Measurements from ENCODE around the gene PRKAR2B.
A peak's percentile ranks its signal among the peaks of the same experiment; 100 is the strongest.
"Not testable (repeated sequence)": the region's sequence is repeated elsewhere in the genome, so short reads cannot be mapped to it uniquely, and the experiment has no call there.

Gene PRKAR2B

DNA sequence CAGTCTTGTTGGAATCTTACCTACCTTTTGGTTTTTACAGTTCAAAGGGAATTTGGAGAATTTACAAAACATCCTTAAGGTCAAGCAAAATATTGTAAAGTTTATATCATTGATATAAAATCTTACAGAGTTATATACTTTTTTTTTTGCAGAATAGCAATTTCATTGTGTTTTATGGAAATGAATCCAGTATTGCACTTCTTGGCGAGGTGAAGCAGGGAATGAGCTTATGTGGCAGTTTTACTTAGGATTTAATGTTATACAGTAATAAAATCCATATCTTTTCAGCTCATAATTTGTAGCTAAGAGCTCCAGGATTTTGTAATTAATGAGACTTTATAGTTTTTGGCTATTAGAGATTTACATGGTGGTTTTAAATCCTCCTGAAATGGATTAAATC lies 5.0 kb downstream of the PRKAR2B start:
- DNase-seq = no peak

DNA sequence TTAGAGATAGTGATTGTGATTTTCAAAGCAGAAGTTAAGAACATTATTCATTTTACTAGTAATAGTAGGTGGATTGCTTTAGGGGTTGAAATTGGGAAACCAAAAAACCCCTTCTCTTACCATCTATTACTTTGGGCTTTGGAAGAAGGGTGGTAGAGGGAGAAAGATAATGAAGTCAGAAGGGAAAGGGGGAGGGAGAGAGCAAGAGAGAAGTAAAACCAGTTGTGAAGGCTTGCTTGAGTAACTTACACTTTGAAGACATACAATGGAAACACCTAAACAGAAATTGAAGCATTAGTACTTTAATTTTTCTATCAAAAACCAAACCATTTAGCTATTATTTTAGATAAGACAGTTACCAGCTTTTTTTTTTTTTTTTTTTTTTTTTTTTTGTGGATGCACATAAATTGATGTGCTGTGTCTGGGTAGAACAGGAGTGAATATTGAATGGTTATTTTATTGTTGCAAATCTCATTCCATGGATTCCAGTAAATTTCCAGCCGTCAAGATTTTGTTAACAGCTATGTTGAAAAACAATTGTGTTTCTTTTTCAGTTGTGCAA lies 5.5 kb downstream of the PRKAR2B start:
- DNase-seq = no peak

DNA sequence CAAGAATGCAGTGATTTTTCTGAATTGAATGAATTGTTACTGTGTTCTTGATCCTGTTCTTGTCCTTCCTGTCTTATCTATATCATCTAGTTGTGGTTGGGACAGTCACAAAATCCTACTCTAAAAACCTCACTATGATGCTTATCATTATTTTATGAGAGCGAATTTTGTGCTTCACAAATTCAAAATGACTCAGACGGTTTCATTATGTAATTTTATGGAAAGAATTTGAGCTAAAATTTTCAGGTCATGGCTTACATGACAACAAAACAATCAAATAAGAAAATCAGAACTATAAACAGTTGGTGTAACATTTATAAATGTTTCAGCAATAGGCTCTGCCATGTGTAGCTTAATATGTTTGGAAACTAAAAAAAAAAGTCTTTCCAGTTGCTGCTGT lies 6.9 kb downstream of the PRKAR2B start:
- DNase-seq = no peak

DNA sequence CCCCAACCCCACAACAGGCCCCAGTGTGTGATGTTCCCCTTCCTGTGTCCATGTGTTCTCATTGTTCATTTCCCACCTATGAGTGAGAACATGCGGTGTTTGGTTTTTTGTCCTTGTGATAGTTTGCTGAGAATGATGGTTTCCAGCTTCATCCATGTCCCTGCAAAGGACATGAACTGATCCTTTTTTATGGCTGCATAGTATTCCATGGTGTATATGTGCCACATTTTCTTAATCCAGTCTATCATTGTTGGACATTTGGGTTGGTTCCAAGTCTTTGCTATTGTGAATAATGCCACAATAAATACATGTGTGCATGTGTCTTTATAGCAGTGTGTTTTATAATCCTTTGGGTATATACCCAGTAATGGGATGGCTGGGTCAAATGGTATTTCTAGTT lies 10.5 kb downstream of the PRKAR2B start:
- not testable (repeated sequence) for DNase-seq

DNA sequence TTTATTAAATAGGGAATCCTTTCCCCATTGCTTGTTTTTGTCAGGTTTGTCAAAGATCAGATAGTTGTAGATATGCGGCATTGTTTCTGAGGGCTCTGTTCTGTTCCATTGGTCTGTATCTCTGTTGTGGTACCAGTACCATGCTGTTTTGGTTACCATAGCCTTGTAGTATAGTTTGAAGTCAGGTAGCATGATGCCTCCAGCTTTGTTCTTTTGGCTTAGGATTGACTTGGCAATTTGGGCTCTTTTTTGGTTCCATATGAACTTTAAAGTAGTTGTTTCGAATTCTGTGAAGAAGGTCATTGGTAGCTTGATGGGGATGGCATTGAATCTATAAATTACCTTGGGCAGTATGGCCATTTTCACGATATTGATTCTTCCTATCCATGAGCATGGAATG lies 11.6 kb downstream of the PRKAR2B start:
- not testable (repeated sequence) for DNase-seq

DNA sequence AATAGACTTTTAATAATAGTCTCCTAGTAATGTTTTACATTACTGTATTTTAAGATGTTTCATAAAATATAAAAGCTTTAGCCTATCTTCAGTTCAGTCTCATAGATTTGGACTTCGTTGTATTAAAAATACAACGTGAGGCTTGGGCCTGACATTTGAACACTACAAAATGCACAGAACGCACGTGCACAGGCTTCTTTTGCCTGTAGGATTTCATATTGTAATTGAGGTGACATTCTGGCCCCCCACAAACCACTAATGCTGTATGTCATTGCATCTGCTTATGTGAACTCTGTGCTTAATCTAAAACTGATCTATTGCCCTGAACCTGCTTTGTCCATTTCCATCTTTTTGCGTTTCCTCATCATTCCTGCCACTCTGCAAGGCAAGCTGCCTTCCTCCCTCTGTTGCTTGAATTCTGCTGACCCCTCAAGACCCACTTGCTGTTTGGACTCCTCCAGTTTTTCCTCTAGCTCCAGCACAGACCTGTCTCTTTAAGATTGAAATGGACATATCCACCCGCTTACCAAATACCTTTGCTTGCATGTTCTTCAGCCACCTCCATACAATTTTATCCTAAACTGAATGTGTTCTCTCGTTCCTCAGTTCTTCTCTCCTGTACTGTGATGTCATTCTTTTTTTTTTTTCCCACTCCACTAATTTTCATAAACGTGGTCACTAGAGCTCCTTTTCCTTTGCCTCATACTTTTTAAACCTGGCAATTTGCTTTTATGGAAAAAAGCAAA lies 12.4 kb downstream of the PRKAR2B start:
- DNase-seq = no peak

GRCh38 chr7:107057474-107057833 lies 12.9 kb downstream of the PRKAR2B start:
- DNase-seq = no peak

GRCh38 chr7:107059468-107059867 lies 15.0 kb downstream of the PRKAR2B start:
- DNase-seq = no peak

DNA sequence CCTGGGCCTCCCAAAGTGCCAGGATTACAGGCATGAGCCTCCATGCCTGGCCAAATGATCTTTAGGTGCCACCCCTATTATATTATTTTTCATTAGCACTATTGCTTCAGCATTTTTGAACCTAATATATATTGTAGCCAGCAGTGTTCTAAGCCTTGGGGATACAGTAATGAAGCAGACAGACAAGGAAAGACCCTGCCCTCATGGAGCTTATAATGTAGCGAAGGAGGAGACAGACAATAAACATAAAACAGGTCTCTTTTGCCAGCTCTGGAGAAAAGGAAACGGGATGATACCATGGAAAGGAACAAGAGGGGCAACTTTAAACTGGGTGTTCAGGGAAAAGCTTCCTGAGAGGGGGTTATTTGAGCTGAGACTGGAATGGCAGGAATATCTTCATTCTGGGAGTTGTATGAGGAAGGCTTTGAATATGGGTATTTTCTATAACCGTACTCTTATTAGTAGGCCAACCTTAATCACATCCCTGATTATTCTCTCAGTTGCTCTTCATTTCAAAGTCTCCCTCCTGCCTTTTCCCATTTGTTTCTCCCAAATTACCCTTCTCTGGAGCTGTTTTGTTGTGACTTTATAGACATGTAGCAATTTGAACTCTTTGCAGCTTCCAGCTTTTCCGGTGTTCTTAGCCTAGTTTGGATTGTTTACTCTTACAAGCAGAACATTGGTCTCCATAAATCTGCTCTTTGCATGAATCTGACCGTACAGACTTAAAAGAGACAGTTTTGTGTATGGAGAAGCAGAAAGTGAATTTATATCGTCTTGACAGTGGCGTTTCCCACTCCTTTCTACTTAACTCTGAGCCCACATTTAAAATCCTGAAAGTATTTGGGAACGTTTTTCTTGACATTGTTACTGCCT lies 19.0 kb downstream of the PRKAR2B start:
- no peak for DNase-seq

DNA sequence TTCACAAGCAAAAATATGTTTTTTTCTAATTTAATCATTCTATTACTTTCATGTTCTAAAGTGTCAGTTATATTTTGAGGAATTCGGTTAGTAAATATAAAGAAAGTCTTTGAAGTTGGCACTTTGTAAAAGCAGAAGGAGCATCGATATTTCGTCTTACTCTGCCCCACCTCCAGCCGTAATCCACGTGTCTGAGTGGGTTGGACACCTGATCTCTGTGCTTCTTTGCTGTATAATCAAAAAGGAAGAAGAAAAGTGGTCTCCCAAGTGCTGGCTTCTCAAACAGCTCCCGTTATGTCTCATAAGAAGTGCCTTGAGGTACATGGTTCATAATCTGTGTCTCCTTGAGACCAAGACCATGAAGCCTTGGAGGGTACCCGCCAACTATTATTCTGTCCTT lies 19.8 kb downstream of the PRKAR2B start:
- no peak for DNase-seq

DNA sequence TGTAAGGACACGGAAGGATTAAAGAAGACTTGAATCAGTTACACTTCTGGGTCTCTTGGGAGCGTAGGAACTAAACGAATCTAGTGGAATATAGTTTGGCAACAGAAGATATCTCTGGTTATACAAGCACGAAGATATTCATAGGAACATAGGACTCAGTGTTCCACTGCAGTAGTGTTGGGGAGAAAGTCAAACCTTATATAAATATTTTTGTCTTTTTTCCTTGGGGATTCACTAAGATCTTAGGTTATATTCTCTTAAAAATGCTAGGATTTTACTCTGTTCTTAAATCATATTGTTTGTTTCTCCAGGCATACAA lies 21.4 kb downstream of the PRKAR2B start:
- no peak for DNase-seq

- no peak for DNase-seq
These were observed 23.7 kb downstream of the PRKAR2B start for GRCh38 chr7:107068156-107068555.

- no peak for DNase-seq
These were observed 25.0 kb downstream of the PRKAR2B start for GRCh38 chr7:107069457-107069856.

GRCh38 chr7:107070710-107071109 lies 26.2 kb downstream of the PRKAR2B start:
- DNase-seq = no peak

DNA sequence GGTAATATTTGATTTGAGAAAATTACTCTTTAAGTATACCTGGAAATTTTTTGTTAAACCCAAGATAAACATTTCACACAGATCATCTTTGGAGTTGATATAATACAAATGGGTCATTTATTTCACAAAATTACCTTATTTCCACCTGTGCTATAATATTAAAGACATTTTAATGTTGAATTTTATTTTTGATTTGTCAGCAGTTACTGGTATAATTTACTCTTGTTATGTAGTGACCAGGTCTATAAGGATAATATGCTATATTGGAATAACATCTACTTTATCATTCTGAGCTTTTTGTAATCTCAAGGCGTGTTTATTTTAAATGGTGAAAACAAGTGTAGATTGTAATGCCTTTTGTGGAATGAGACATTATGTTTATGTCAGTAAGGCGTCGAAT lies 26.6 kb downstream of the PRKAR2B start:
- no peak for DNase-seq

- no peak for DNase-seq
These were observed 27.6 kb downstream of the PRKAR2B start for GRCh38 chr7:107072133-107072532.

DNA sequence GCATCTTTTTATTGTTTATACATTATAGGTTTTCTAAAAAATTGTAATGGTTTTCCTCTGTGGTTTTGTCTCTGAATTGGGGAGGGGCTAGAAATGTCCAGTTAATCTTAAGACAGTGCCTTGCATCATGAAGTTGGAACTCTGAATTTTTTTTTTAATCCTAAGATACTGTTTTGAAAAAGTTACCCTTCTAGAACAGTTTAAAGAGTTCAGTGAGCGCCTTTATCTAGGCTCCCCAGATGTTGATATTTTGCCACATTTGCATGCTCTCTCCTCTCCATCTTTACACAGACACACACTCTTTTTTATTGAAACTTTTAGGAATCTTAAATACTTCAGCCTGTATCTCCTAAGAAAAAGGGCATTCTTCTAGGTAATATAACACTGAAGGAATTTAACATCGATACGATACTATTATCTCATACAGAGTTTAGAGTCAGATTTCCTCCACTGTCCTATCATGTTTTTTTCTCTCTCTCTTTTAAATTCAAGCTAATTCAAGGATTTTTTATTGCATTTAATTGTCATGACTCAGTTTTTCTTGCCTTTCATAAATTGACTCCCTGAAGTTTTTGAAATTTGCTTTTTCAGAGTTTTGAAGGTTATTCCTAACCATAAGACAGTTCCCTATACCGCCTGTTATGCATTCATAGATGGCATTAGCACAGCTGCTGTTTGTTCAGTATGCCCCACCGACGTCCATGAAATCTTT lies 31.5 kb downstream of the PRKAR2B start:
- peak; percentile 39 for DNase-seq

DNA sequence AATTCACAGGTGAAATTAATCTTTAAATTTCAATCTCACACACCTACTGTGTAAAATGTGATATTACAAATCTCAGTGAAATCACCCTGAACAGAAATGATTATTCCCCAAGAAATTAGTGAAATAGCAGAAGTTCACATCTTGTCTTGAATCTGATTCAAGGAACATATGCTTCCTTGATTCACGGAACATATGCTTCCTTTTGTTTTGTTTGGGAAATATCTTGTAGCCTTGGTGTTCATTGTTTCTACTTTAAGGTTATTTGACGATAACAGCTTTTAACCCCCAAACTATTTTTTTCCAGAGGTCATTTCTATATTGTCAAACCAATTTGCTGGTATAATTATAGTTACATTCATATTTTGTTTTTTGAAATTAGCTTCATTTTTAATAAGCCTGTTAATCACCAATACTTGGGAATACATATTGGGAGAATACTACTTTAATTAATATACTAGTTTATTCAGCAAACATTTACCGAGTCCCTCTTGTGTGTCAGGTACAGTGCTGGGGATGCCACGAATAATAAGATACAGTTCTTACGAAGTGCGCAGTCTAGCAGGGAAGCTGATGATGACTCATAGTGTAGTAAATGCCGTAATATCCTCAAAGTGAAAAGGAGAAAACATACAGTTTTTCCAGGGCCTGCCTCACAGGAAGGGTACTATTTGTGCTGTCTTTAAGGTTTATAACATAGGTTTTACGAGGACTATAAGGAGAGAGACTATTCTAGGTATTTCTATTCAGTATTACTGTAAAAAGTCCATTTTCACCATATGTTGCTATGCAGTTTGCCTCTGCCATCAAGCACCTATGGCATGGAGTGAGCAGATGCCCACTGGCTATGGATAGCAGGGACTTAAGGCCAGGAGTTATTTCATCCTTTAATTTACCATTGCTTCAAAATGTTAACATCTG lies 32.5 kb downstream of the PRKAR2B start:
- no peak for DNase-seq

DNA sequence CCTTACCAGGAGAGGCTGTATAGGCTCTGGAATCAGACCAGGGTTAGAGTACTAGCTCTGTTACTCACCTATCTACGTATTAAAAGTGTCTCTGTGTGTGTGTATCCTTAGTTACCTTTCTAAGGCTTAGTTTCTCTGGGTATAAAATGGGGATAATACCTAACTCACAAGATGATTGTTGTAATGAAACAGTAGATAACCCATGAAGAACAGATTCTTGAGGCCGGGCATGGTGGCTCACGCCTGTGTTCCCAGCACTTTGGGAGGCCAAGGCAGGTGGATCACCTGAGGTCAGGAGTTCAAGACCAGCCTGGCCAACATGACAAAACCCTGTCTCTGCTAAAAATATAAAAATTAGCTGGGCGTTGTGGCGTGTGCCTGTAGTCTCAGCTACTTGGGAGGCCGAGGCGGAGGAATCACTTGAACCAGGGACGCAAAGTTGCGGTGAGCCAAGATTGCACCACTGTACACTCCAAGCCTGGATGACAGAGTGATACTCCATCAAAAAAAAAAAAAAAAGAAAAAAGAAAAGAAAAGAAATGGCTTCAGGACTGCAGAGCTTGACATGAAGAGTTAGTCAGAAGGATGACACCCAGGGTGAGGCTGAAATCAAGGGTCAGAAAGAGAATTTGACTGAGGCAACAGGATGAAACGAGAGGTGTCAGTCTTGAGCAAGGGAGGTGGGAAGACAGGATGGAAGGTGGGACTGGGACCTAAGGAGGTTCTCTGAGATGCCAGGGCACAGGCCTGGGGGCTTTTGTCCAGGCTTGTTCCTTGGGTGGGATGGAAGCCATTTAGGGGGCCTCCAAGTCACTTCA lies 33.4 kb downstream of the PRKAR2B start:
- no peak for DNase-seq

DNA sequence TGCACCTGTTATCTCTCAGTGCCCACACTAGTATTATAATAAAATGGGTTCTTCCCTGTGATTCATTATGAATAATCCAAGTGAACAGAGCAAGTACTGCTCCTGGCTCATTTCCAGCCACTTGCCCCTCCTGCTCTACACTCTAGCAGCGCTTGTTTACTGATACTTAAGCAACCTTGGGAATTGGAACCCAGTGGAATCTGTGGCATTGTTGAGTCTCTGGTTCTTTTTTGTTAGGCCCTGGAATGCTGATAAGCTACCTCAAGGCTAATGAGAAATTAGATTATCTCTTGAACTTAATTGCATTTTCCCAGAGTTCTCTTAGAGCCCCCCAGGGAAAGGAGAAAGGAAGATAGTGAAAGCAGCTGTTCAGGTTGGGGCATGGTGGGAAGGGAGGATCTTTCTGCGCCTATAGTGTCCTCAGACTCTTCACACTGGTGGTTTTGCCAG lies 34.0 kb downstream of the PRKAR2B start:
- DNase-seq = peak; percentile 61

DNA sequence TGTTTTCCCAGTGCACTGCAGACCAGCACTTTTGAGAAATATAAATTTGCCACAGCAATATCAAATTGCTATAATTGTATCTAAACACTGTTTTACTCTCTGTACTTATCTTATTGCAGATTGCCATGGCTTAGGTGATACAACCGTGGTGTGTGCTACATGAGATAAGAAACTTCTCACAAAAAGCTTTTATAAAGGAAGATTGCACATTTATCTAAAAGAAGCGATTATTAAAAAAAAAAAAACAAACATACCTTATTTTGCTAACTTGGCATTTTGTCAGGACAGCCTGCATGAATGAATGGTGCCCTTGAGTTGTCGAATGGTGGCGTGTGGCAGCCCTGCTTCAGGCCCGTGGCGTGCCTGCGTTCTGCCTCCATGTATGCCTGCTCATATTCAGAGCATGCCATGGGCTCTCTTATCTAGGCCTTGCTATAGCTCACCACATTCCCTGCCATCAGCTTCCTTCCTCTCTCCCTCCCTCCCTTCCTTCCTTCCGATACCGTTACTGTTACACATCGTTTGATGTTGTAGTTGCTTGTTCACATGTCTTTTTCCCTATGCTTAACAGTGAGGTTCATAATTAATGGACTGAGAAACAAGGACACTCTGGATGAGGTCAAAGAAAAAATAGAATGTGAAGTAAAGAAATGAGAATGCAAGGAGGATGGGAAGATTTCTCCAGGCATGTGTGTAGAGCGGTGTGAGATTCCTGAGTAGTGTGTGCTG lies 34.9 kb downstream of the PRKAR2B start:
- no peak for DNase-seq
